GM18951 (cell line): ENCODE measurements around the gene NKD1.

ENCODE experiments used
- POLR2A ChIP-seq: IDR thresholded peaks from 4 replicates; pipeline ENCODE4 v1.6.1; 2011; ENCODE audit warnings: mild to moderate bottlenecking; ENCODE audit not compliant: insufficient read length, insufficient read depth; ENCODE audit errors: extremely low read depth
- in situ Hi-C: fragments of 300-500 bp; cut with MboI; formaldehyde crosslinking; loops from one replicate; pipeline ENCODE4 v1.12.0; 2022; ENCODE audit warnings: low sequenced_read_pairs, mixed read lengths, inconsistent platforms; ENCODE audit not compliant: unreplicated experiment

The NKD1 gene

GRCh38 chr16:50552476-50553101, 4.4 kb downstream of the NKD1 start:
- no peak for TF ChIP-seq POLR2A
- in situ Hi-C loops, result no loop called here

- in situ Hi-C loops, result no loop called here
- no peak for TF ChIP-seq POLR2A
These were observed 5.0 kb downstream of the NKD1 start for GRCh38 chr16:50553182-50553710.

GRCh38 chr16:50553731-50554360, 5.7 kb downstream of the NKD1 start:
- in situ Hi-C loops, result no loop called here
- no peak for TF ChIP-seq POLR2A

- in situ Hi-C loops, result no loop called here
- TF ChIP-seq POLR2A, result no peak
These were observed 7.2 kb downstream of the NKD1 start for GRCh38 chr16:50555269-50555875.

GRCh38 chr16:50555952-50556673, 7.9 kb downstream of the NKD1 start:
- in situ Hi-C loops, result no loop called here
- no peak for TF ChIP-seq POLR2A

GRCh38 chr16:50557046-50557445, 8.8 kb downstream of the NKD1 start:
- no peak for TF ChIP-seq POLR2A
- in situ Hi-C loops, result no loop called here

GRCh38 chr16:50558913-50559312, 10.7 kb downstream of the NKD1 start:
- in situ Hi-C loops, result no loop called here
- TF ChIP-seq POLR2A, result no peak

- TF ChIP-seq POLR2A, result no peak
- in situ Hi-C loops, result no loop called here
These were observed 11.1 kb downstream of the NKD1 start for GRCh38 chr16:50559342-50559741.

GRCh38 chr16:50559804-50560514, 11.8 kb downstream of the NKD1 start:
- in situ Hi-C loops, result no loop called here
- no peak for TF ChIP-seq POLR2A

- in situ Hi-C loops, result no loop called here
These were observed 13.0 kb downstream of the NKD1 start for GRCh38 chr16:50560903-50561863.

GRCh38 chr16:50562657-50563056, 14.5 kb downstream of the NKD1 start:
- no peak for TF ChIP-seq POLR2A
- in situ Hi-C loops, result no loop called here

More at GRCh38 chr16:50560903-50561863, 13.0 kb downstream of the NKD1 start:
- TF ChIP-seq POLR2A, result no peak

- no peak for TF ChIP-seq POLR2A
- in situ Hi-C loops, result no loop called here
These were observed 15.8 kb downstream of the NKD1 start for GRCh38 chr16:50563989-50564388.
